ENCODE measurements around the gene PPARGC1A.

Gene PPARGC1A, protein sequence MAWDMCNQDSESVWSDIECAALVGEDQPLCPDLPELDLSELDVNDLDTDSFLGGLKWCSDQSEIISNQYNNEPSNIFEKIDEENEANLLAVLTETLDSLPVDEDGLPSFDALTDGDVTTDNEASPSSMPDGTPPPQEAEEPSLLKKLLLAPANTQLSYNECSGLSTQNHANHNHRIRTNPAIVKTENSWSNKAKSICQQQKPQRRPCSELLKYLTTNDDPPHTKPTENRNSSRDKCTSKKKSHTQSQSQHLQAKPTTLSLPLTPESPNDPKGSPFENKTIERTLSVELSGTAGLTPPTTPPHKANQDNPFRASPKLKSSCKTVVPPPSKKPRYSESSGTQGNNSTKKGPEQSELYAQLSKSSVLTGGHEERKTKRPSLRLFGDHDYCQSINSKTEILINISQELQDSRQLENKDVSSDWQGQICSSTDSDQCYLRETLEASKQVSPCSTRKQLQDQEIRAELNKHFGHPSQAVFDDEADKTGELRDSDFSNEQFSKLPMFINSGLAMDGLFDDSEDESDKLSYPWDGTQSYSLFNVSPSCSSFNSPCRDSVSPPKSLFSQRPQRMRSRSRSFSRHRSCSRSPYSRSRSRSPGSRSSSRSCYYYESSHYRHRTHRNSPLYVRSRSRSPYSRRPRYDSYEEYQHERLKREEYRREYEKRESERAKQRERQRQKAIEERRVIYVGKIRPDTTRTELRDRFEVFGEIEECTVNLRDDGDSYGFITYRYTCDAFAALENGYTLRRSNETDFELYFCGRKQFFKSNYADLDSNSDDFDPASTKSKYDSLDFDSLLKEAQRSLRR

DNA sequence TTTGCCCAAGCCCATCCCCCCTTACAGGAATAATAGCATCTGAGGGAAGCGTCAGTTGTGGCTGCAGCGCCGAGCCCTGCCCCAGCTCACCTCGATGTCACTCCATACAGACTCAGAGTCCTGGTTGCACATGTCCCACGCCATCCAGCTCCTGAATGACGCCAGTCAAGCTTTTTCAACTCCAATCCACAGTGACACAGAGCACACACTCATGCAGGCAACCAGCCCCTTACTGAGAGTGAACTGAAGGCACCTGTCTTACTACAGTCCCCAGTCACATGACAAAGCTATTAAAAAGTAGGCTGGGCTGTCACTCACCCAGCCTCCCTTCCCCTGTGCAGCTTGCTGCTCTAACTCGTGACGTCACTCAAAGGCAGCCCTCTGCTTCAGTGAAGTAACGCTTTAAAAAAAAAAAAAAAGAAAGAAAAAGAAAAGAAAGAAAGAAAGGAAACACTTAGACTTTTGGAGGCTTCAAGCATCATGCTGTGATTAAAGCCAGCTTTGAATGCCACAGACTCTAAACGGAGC lies at the start of gene PPARGC1A:
Gene PPARGC1A, minus strand, starts transcription at position 234 of the 528 bp plus-strand sequence. Its CDS starts 90 bp downstream, at position 144.
- peak; percentile 81 for DNase-seq (ENCODE audit: low spot score)

DNA sequence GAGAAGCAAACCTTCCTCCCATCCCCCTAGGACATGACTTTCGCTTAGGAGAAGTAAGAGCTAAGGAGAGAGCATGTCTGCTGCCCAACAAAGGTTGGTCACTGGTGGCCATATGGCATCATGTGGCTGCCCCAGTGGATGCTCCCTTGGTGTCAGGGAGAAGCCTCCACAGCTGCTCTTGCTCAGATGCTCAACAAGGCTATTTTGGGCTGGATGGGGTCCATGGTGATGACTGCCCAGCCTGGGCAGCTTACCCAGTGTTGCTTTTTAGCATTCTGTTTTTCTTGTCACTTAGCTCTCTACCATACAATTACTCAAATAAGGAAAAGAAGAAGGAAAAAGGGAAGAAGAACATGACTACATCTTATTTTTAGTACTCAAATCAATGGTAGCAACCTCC lies 48.9 kb upstream of the PPARGC1A start:
- DNase-seq (ENCODE audit: low spot score) = no peak

DNA sequence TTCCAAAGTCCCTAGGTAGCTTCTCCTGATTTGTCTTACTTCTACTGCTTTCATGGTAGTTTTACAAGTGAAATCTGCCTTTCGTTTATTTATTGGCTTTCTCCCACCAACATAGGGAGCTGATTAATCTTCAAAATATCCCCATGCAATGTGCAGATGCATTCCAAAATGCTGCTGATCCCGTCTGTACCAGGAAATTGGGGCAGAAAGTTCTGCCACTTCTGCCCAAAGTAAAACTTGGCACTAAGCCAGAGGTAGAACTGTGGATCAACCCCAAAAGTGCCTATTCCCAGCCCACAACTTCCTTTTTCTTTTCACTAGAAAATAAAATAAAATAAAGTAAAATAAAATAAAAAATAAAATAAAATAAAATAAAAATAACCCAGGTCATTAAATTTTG lies 47.3 kb upstream of the PPARGC1A start:
- no peak for DNase-seq (ENCODE audit: low spot score)

DNA sequence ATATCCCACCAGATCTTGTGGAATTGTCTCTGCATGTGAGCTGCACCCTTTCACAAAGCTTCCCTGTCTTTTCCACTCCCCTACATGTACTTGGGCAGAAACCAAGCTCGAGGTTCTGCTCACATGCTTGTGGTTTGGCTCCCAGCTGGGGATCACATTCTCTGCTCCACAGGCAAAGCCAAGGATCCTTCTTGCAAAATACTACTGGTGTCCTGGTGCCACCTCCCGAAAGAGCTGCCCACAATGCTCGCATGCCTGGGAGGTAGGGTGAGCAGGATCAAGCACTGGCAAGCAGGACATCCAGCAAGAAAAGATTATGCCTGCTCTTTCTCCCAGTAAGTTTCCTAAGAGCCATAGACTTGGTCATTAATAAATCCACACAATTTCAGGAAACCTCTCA lies 45.1 kb upstream of the PPARGC1A start:
- no peak for DNase-seq (ENCODE audit: low spot score)

DNA sequence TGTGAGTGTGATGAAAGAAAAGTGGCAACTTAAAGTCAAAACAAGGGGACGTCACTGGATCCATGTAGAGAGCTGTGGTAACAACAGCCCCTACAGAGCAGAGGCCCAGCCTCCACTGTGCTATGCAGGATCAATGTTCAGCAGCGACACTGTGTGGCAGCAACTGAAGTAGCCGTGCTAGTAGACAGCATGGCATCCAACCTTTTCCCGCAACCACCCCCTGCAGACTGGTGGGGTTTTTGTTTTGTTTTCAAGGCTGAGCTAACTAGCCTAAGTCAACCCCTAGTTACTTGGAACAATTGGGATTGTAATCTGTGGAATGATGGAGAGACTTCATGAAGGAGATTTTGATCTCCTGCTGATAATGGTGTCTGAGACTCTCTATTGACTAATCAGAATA lies 44.4 kb upstream of the PPARGC1A start:
- DNase-seq (ENCODE audit: low spot score) = peak; percentile 5

DNA sequence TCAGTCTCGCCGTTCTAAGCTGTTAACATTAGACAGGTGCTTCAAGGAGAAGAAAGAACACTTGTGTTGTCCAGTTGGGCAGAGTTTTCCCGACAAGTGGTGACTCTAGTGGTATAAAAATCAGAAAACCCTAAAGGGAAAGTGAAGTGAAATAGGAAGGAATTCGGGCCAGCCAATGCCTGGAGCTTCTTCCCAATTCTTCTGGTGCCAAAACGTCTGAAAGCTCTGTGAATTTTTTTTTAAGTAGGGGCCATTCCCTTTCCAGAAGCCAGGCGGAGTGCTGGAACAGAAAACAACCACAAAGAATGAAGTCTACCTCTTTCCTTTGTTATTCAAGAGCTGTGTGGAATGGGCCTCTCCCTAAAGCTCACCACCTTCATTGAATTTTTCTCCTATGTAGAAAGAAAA lies 43.1 kb upstream of the PPARGC1A start:
- DNase-seq (ENCODE audit: low spot score) = no peak

DNA sequence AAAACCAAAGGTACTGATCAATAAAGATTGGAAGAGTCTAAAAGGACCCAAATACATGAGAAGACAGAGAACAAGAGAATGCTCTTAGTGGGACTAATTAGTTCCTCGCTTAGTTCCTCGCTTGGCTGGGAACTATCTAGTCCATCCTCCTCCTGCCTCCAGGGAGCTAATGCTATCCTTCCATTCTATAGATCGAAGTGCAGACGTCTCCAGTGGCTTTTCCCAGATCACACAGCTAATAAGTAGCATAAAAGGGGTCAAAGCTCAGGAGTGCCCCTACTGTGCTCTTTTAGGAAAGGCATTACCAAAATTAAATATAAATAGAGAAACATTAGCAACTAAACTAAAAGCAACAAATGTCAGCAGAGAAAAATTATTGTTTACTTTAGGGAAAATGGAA lies 42.3 kb upstream of the PPARGC1A start:
- no peak for DNase-seq (ENCODE audit: low spot score)

DNA sequence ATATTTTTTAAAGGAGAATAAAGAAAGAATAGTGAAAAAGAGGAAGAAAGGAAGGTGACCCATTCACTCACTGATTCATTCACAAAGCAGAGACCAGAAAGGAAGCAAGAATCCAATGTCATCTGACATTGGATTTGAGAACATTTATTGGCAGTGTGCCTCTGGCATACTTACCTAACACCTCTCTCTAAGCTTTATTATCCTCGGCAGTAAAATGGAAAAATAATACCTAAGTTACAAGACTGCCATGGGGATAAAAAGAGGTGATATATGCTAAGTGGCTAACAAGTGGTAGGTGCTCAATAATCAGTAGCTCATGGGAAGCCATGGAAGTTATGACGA lies 41.6 kb upstream of the PPARGC1A start:
- DNase-seq (ENCODE audit: low spot score) = no peak

DNA sequence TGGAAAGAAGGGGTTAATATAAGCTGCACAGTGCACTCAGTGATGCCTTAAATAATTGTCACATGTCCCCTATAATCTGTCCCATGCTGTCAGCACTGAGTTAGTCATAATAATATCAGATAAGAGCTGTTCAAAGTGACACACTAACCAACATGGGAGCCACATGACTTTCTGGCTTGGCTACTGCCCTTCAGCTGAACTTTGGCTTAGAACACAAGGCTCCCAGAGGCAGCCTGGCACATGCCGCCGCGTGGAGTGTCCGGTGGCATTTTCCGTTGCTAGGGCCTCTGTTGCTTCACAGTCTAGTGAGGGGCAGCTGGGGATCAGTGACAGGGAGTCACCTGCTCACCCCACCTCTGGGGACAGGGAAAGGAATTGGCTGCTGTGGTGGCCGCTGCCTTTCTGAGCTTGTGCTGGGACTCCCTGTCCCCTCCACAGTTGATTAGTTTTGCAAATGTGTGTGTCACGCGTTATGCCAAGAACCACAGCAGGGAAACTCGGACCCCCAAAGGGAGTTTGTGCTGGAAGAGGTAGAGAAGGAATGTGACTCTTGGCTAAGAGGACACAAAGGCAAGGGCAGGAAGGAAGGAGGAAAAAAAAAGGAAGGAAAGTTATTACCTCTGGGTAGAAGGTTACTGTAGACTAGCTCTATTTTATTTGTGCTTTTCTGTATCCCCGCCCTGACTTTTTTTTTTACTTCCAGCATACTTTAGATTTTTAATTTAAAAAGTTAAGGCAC lies 41.1 kb upstream of the PPARGC1A start:
- DNase-seq (ENCODE audit: low spot score) = no peak

DNA sequence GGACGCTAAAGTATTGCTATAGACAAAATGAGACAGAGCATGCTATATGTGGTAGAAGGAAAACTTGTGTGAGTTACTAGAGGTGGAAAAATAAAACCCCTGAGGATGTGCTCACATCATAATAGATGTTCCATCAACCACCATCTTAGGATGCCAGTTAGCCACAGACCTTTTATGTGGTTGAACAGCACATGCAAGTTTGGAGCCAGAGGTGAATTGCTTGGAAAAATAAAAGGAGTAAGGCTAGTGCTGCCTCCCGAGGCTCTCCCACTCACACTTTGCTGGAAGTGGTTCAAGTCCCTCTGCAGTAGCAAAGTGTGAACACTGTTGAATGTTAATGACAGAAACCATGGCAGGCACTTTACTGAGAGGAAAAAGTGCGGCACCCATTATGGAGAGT lies 39.4 kb upstream of the PPARGC1A start:
- DNase-seq (ENCODE audit: low spot score) = no peak

DNA sequence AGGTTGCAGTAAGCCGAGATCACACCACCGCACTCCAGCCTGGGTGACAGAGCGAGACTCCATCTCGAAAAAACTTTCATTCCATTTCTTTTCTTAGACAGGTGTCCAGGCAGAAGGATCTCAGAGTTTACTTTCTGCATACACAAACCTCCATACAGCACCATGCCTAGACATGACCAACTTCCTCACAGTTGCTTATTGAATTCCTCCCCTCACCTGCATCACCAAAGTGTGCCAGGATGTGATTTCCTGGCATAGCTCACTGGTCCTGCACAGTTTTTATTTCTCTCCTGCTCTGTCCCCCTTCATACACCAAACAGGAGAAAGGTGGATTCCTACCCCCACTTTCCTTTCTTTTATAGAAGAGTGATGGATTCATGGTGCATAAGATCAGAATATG lies 34.7 kb upstream of the PPARGC1A start:
- DNase-seq (ENCODE audit: low spot score) = no peak

DNA sequence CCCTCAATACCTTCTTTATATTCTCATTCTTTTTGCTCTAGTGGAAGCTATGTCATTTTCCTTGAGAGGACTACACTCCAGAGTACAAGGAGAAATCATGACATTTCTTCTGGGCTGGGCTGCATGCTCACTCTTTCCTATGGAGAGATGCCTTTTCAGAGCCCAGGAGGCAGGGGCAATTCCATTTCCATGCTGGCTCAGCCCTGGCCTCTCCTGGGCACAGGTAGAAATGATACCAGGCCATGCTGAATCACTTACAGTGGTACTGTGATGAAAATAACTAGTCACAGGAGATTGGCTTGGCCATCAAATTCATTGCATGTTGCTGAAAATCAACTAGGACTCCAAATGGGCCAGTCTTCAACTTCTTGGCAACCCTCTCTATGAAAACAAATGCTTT lies 34.0 kb upstream of the PPARGC1A start:
- no peak for DNase-seq (ENCODE audit: low spot score)

DNA sequence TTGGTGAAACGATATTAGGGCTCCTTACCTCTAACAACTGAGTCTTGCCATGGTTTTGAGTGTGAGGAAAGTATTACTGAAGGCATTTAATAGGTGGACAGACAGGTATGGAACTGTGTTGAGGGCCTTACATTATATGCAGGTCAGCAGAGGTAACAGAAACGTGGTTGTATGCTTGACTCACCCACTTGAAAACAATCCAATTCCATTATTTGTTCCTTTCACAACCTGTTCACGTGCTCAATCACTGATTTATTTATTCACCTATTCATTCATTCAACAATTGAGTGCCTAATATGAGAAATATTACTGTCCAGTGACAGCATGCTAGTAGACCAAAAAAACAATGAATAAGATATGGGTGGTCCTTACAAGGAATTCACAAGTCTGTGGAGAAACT lies 33.3 kb upstream of the PPARGC1A start:
- DNase-seq (ENCODE audit: low spot score) = no peak

DNA sequence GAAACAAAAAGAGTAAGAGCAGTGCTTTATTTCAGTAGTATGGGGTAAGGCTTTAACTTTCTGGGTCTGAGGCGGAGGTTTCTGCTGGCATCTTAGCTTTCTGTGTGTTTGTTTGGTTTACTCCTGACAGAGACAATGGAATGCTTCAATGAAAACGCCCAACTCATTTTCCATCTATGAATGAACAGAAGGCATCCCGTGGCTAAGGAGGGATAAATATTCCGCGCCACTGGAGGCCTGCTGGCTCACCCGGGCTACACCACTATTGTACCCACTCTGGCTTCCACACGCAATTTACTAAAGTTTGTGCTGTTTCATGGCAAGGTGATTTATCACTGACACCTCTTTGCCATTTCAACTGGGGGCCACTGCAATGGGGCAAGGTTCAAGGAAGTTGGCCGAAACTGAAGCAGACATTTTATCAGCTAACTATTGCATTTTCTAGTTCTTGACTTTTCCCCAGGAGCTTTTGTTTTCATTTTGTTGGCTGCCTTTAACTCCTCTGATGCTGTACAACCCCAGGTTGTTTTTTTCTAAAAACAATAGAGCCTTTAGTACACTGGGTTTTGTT lies 32.8 kb upstream of the PPARGC1A start:
- DNase-seq (ENCODE audit: low spot score) = no peak

DNA sequence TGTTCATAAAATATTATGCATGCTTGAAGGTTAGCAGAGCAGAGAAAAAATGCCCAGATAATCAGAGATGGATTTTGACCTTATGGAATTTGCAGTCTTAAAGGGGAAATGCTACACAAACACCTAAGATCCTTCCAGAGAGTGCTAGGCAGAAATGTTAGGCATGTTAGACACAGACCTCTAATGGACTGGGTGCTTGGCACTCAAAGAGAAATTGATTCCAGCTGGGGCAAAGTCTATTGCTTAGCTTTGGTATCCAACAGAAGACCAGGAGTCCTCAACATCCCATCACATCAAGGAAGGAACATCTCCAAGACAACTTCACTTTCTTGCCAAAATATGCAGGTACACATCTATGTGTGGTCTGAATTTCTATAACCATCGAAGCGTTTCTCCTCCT lies 32.2 kb upstream of the PPARGC1A start:
- DNase-seq (ENCODE audit: low spot score) = no peak

DNA sequence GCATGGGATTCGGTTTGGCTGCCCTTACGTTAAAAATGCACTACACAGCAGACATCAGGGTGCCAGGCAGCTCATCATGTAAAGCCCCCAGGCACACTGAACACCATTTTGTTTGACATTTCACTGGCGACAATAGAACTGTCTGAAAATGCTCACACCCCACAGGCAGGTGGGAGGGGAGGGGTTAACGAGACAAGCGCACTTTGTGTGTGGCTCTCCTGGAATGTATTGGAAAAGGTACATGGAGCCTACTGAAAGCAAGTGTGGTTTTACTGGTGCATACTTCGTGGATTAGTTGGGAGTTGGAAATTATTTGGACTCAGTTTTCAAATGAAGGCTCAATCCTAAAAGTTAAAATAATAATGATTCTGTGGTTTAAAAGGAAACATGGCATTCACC lies 31.6 kb upstream of the PPARGC1A start:
- no peak for DNase-seq (ENCODE audit: low spot score)

DNA sequence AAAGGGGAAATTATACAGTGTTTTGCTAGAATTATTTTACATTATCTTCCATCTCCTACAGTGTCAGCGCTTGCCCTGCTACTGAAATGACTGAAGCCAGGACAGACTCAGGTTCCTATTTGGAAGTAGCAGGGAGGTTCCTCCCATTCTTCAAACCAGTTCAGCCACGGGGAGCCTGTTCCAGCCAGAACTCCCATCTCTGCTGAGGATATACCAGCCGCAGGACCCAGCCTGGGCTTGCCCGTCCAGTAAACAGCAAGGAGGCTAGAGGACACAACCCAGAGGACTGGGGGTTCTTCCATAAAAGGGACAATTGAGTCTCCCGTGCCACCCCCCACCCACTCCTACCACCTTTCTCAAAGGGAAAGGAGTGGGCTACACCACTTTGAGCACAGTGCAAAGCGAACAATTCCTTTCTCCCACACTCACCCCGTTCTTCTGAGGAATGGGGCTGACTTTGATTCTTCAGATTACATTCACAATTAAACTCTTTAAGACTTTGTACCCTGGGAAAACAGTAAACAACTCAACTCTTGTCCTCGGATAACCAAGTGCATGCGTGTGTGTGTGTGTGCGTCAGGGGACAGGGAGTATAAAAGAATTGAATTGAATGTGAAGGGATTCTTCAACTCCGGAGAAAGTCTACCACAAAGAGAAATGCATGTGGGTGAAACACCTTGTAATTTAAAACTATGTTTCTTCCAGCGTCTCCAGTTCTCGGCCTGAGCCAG lies 31.0 kb upstream of the PPARGC1A start:
- no peak for DNase-seq (ENCODE audit: low spot score)

DNA sequence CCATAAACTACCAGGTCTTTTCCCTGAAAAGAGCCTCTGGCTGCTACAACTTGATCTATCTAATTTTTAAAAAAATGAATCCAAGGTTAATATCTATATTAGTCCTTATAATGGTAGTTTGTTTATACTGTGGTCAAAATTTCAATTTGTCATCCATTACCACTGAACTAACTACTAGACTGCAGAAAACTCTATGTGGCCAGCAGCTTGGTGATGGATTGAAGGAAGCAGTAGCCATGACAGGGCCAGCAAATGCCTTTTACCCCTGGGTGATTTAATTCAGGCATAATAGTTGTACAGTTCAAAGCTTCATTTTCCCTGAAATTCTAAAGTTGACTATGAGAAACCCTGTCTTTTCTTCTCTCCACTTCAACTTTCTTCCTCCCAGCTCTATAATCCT lies 30.4 kb upstream of the PPARGC1A start:
- DNase-seq (ENCODE audit: low spot score) = no peak

DNA sequence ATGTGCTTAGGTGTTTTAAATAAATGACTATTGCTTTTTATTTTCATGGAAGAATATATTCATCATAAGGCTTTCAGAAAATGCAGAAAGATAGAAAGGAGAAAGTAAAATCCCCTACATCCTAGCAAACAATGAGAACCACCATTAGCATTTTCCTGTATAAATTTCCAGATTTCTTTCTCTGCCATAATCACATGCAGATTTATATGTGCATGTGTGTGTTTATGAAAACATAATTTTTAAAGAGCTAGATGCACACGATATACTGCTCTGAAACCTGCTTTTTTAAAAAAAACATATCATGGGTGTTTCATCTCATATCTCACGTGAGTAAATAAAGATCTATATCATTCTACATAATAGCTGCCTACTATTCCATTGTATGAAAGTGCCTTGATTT lies 26.4 kb upstream of the PPARGC1A start:
- DNase-seq (ENCODE audit: low spot score) = no peak

DNA sequence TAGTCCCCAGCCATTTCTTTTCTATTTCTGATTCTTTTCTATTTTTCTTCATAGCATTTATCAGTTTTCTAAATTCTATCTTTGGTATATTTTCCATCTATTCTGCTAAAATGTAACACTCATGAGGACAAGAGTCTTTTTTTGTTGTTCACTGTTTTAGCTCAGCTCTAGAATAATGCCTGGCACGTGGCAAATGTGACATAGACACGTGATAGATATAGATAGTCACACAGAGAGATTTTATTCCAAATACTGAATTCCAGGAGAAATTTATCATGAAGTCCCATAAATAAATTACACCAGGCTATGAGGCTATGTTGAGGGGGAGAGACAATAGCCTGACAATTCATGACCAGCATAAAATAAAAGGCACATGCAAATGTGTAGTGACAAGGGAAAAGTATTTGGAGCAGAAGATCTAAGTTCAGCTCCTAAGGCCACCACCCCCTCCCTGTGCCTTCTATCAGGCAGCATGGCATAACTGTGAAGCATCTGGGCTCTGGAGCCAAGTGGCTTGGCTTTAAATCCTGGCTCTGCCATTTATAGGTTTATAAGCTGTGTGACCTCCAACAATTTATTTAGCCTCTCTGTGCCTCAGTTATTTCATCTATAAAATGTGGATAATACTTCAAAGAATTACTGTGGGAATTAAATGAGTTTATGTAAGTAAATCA lies 25.7 kb upstream of the PPARGC1A start:
- DNase-seq (ENCODE audit: low spot score) = no peak

Measured in NAMALWA (cell line).